ENCODE results near the gene ATP9B. TPM values are rescaled to one million over a fixed set of nuclear protein-coding genes. Genes with fewer than 3 reads are reported as not detected.

ATP9B gene
- total RNA-seq, 1 experiment from 2014 or later: 8.6 TPM

DNA sequence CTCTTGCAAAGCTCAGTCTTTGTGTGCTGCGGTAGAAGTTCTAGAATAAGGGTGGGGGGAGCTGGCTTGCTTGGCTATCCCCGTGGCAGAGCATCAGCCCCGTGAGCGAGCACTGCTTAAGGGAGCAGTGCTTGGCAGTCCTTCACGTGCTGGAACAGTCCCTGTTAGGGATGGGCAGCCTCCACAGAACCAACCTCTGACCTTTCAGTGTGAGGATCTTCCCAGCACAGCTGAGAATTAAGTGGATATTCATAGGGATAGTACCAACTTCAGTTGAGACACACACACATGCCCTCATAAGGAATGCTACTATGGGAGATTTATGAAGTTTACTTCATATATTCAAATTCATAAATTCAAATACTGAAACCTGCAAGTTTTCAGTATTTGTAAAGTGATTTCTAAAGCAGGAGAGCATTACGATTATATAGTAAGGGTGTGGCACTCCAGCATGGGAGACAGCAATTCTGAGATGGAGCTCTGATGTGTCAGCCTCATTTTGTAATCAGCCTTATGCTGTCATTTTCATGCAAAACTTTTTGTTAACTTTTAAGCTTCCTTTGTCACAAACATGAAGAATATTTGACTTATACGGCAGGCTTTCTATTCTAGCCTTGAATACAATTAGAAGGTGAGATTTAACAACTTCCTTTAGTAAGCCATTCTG, 39.5 kb downstream of the ATP9B start:
- POLR2A ChIA-PET (ENCODE audit: unreplicated experiment): no interaction called here
- Histone ChIP-seq H3K36me3 (ENCODE audit: low read depth) (no peaks in the 10 kb centered on the region), H4K20me1 (ENCODE audit: insufficient read depth) (no peaks in the 10 kb centered on the region), H3K27me3 (ENCODE audit: insufficient read depth, low read depth) (no peaks in the 10 kb centered on the region), H3K9me2 (ENCODE audit: insufficient read depth) (no peaks in the 10 kb centered on the region), H3K27ac (no peak overlapping the region), H3K4me1 (replicated peaks; ENCODE audit: insufficient read depth) (no peaks in the 10 kb centered on the region), H2AFZ (no peak overlapping the region), H3F3A (ENCODE audit: insufficient read depth, low read depth) (no peaks in the 10 kb centered on the region), H3K4me3 (no peak overlapping the region), H3K9me3 (ENCODE audit: insufficient read depth, low read depth) (no peaks in the 10 kb centered on the region), H3K79me2 (ENCODE audit: low read depth) (no peaks in the 10 kb centered on the region), H3K4me2 (no peak overlapping the region)
- DNase-seq: no peak
- intact Hi-C loops (cut with micrococcal nuclease; ENCODE audit: unreplicated experiment): no loop called here
- CTCF ChIA-PET: no interaction called here
- BruUV-seq (replicated peaks): no TSS peak
- TF ChIP-seq EZH2 (IDR thresholded peaks at IDR 0.05; ENCODE audit: low read depth) (no peak), CTCF (conservative IDR thresholded peaks at IDR 0.05) (no peak)

- no peak overlapping the region for H3K27ac ChIP-seq
- H4K20me1 ChIP-seq (ENCODE audit: insufficient read depth): no peaks in the 10 kb centered on the region
- ChIA-PET POLR2A (ENCODE audit: unreplicated experiment) (no interaction called here), CTCF (no interaction called here)
- no TSS peak for BruUV-seq (replicated peaks)
- H3K4me2 ChIP-seq: no peak overlapping the region
- no peaks in the 10 kb centered on the region for H3K4me1 ChIP-seq (replicated peaks; ENCODE audit: insufficient read depth)
- H2AFZ ChIP-seq: no peak overlapping the region
- no peaks in the 10 kb centered on the region for H3K36me3 ChIP-seq (ENCODE audit: low read depth)
- TF ChIP-seq CTCF (conservative IDR thresholded peaks at IDR 0.05) (no peak), EZH2 (IDR thresholded peaks at IDR 0.05; ENCODE audit: low read depth) (no peak)
- H3K27me3 ChIP-seq (ENCODE audit: insufficient read depth, low read depth): no peaks in the 10 kb centered on the region
- H3F3A ChIP-seq (ENCODE audit: insufficient read depth, low read depth): no peaks in the 10 kb centered on the region
- H3K9me2 ChIP-seq (ENCODE audit: insufficient read depth): no peaks in the 10 kb centered on the region
- no peaks in the 10 kb centered on the region for H3K79me2 ChIP-seq (ENCODE audit: low read depth)
- H3K4me3 ChIP-seq: no peak overlapping the region
- no peaks in the 10 kb centered on the region for H3K9me3 ChIP-seq (ENCODE audit: insufficient read depth, low read depth)
- intact Hi-C loops (cut with micrococcal nuclease; ENCODE audit: unreplicated experiment): no loop called here
- DNase-seq: no peak
Measured at GRCh38 chr18:79111483-79111882, 42.3 kb downstream of the ATP9B start.

DNA sequence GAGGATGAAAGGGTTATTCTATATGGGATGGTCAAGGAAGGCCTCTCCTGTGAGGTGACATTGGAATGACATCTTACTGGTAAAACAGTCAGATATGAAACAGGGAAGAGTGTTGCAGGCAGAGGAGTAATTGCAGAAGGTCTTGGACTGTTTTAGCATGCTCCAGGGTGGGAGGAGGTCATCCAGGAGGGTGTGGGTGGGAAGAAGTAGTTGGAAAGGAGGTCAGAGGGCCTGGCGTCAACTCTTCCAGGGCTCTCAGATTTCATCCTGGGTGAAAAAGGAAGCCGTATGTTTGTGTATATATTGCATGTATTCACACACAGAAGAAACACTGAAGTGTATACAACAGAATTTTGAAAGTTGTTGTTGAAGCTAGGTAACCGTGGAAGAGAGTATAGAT, 48.2 kb downstream of the ATP9B start:
- BruUV-seq (replicated peaks): no TSS peak
- CTCF ChIA-PET: no interaction called here
- Histone ChIP-seq H3K4me2 (no peak overlapping the region), H2AFZ (no peak overlapping the region), H3K27me3 (ENCODE audit: insufficient read depth, low read depth) (no peaks in the 10 kb centered on the region), H3K4me3 (no peak overlapping the region), H3K36me3 (ENCODE audit: low read depth) (no peaks in the 10 kb centered on the region), H3K79me2 (ENCODE audit: low read depth) (no peaks in the 10 kb centered on the region), H3F3A (ENCODE audit: insufficient read depth, low read depth) (no peaks in the 10 kb centered on the region), H3K4me1 (replicated peaks; ENCODE audit: insufficient read depth) (no peaks in the 10 kb centered on the region), H3K9me3 (ENCODE audit: insufficient read depth, low read depth) (no peaks in the 10 kb centered on the region), H4K20me1 (ENCODE audit: insufficient read depth) (no peaks in the 10 kb centered on the region), H3K9me2 (ENCODE audit: insufficient read depth) (no peaks in the 10 kb centered on the region), H3K27ac (no peak overlapping the region)
- POLR2A ChIA-PET (ENCODE audit: unreplicated experiment): no interaction called here
- no peak for DNase-seq
- intact Hi-C loops (cut with micrococcal nuclease; ENCODE audit: unreplicated experiment): no loop called here
- TF ChIP-seq EZH2 (IDR thresholded peaks at IDR 0.05; ENCODE audit: low read depth): no peak
- TF ChIP-seq CTCF (conservative IDR thresholded peaks at IDR 0.05): no peak

Data from PC-9 (cell line).